A673 (cell line): ENCODE data around the gene PRMT5. TPM values are rescaled to one million over a fixed set of nuclear protein-coding genes. Genes with fewer than 3 reads are reported as not detected.
"Not testable (repeated sequence)": the region's sequence is repeated elsewhere in the genome, so short reads cannot be mapped to it uniquely, and the experiment has no call there.

ENCODE experiments used
- BruUV-seq: library from RNA; stranded (reverse); fragments of 400-500 nt; replicated peaks from 2 replicates; lab custom pipeline; 2021; lab: Mats Ljungman, UMichigan
- CTCF ChIA-PET: fragments of 300-600 bp; sonication (Branson Sonifier 250); formaldehyde crosslinking; loops from one replicate; lab custom pipeline; 2022; ENCODE audit warnings: antibody characterized with exemption; lab: Charles Lee
- POLR2A ChIA-PET: fragments of 300-600 bp; sonication (Branson Sonifier 250); formaldehyde crosslinking; loops from one replicate; lab custom pipeline; 2022; ENCODE audit warnings: antibody characterized with exemption; ENCODE audit not compliant: low non-redundant PET; lab: Charles Lee
- DNase-seq: peaks from one replicate; pipeline ENCODE4 v3.0.0-alpha.2; 2015; ENCODE audit warnings: low spot score
- H3K27ac ChIP-seq: fragments of 200-600 bp; sonication (generic); 2 replicates; pipeline ENCODE4 v1.5.1; 2016; ENCODE audit warnings: mixed run types, low read depth, mild to moderate bottlenecking, mixed read lengths, antibody characterized with exemption, low read length; ENCODE audit not compliant: poor library complexity, severe bottlenecking
- H3K27me3 ChIP-seq: fragments of 200-600 bp; sonication (generic); replicated peaks from 2 replicates; pipeline ENCODE4 v1.6.1; 2017; ENCODE audit warnings: mixed run types, low read depth, mild to moderate bottlenecking, mixed read lengths, antibody characterized with exemption, low read length; ENCODE audit not compliant: insufficient read depth, poor library complexity
- H3K36me3 ChIP-seq: fragments of 200-600 bp; sonication (generic); 2 replicates; pipeline ENCODE4 v1.6.1; 2016; ENCODE audit warnings: mixed run types, mild to moderate bottlenecking, mixed read lengths, antibody characterized with exemption, low read length; ENCODE audit not compliant: insufficient read depth, poor library complexity, severe bottlenecking
- H3K4me1 ChIP-seq: fragments of 200-600 bp; sonication (generic); 2 replicates; pipeline ENCODE4 v1.6.1; 2017; ENCODE audit warnings: mixed run types, mild to moderate bottlenecking, mixed read lengths, antibody characterized with exemption, low read length; ENCODE audit not compliant: insufficient read depth, poor library complexity, severe bottlenecking
- H3K4me3 ChIP-seq: fragments of 200-600 bp; sonication (generic); 2 replicates; pipeline ENCODE4 v1.5.1; 2016; ENCODE audit warnings: low read depth, mixed run types, mild to moderate bottlenecking, mixed read lengths, low read length; ENCODE audit not compliant: poor library complexity, severe bottlenecking
- H3K9me3 ChIP-seq: fragments of 200-600 bp; sonication (generic); 2 replicates; pipeline ENCODE4 v1.6.1; 2016; ENCODE audit warnings: mixed run types, low read depth, mild to moderate bottlenecking, mixed read lengths, antibody characterized with exemption, low read length; ENCODE audit not compliant: poor library complexity, severe bottlenecking
- CTCF ChIP-seq: fragments of 300-800, 200-600 bp; sonication (generic); conservative IDR thresholded peaks from 2 replicates; pipeline ENCODE4 v1.5.1; 2017; ENCODE audit warnings: low read depth, mild to moderate bottlenecking, antibody characterized with exemption, low read length, moderate library complexity, mixed read lengths
- EZH2 ChIP-seq: fragments of 200-600 bp; sonication (generic); IDR thresholded peaks from 2 replicates; pipeline ENCODE4 v1.6.1; 2017; ENCODE audit warnings: borderline replicate concordance, low read depth, mild to moderate bottlenecking, mixed read lengths, antibody characterized with exemption, low read length; ENCODE audit not compliant: poor library complexity, severe bottlenecking
- intact Hi-C: fragments of 100-400 bp; cut with micrococcal nuclease; formaldehyde crosslinking; loops from one replicate; pipeline ENCODE4 v1.10.0; 2022; ENCODE audit not compliant: unreplicated experiment
- total RNA-seq: library from RNA; stranded (reverse); gene quantifications from 2 replicates; pipeline ENCODE4 v1.2.3, GENCODE V29; 2021

The PRMT5 gene
- total RNA-seq, 1 experiment from 2014 or later = 273 TPM

DNA sequence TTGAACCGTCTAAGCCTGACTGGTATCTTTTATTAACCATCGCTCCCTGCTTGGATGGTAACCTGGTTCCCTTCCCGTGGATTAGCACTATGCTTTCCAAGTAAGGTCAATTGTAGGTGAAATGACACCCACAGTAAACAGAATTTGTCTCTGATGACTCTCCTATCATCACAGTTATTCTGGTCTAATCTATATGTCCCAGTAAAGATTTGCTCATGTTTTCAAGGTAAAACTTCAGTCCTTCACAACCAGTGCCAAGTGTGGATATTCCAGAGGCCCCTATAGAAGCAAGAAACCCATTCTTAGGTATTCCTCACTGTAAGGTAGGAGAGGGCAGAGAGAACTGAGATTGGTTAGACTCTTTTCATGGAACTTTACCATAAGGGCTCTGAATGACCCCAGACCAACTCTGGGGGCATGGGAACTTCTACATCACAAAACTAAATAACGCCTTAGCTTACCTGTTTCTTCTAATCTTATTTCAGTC is 37.6 kb upstream of the PRMT5 start:
- no peak overlapping the region for H3K27ac ChIP-seq
- CTCF ChIA-PET = no interaction called here

GRCh38 chr14:22965916-22966782 is 37.0 kb upstream of the PRMT5 start:
- H3K27ac ChIP-seq, H3K27me3 ChIP-seq, CTCF ChIA-PET, H3K36me3 ChIP-seq, intact Hi-C loops, H3K9me3 ChIP-seq, BruUV-seq, H3K4me1 ChIP-seq, POLR2A ChIA-PET, H3K4me3 ChIP-seq, DNase-seq: not testable (repeated sequence)

More for the DNA sequence above, 37.6 kb upstream of the PRMT5 start:
- intact Hi-C loops = no loop called here
- Histone ChIP-seq H3K4me1 (no peaks in the 10 kb centered on the region), H3K27me3 (no peaks in the 10 kb centered on the region), H3K9me3 (no peaks in the 10 kb centered on the region), H3K4me3 (no peak overlapping the region), H3K36me3 (peaks cover 8% of the 10 kb centered on the region)
- no TSS peak for BruUV-seq
- TF ChIP-seq EZH2 (no peak), CTCF (no peak)
- POLR2A ChIA-PET = no interaction called here
- no peak for DNase-seq

DNA sequence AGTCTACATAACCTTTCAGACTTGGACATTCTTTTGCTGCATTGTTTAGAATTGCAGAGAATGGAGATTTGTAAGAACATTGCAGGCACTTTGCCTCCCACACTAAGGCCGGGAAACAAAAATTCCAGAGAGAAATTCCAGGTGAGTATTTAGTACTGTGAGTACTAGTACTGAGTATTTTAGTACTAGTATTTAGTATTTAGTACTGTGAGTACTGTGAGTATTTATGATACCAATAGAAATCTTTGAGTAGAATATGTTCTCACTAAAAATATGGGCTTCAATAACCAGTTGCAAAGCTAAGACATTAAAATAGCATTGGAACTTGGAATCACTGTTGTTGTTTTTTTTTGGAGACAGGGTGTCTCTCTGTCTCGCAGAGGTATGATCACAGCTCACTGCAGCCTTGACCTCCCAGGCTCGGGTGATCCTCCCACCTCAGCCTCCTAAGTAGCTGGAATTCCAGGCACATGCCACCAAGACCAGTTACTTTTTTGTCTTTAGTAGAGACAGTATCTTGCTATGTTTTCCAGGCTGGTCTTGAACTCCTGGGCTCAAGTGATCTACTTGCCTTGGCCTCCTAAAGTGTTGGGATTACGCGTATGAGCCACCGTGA is 33.0 kb upstream of the PRMT5 start:
- no peaks in the 10 kb centered on the region for H3K36me3 ChIP-seq
- peaks cover 4% of the 10 kb centered on the region for H3K4me1 ChIP-seq
- no peaks in the 10 kb centered on the region for H3K9me3 ChIP-seq
- ChIA-PET POLR2A (no interaction called here), CTCF (no interaction called here)
- H3K27ac ChIP-seq = no peak overlapping the region
- no TSS peak for BruUV-seq
- H3K4me3 ChIP-seq = no peak overlapping the region
- TF ChIP-seq CTCF = no peak
- TF ChIP-seq EZH2 = no peak
- DNase-seq = no peak
- no peaks in the 10 kb centered on the region for H3K27me3 ChIP-seq
- intact Hi-C loops = no loop called here
